GM10266 (cell line): ENCODE data around the gene MPC1.

ENCODE experiments used
- DNase-seq: peaks from one replicate; pipeline ENCODE4 v3.0.0; 2012; ENCODE audit errors: extremely low spot score
- CTCF ChIP-seq: IDR thresholded peaks from 2 replicates; pipeline ENCODE4 v1.5.1; 2012; ENCODE audit warnings: mild to moderate bottlenecking, low read depth; ENCODE audit not compliant: control insufficient read depth, insufficient read depth; ENCODE audit errors: missing control alignments

Gene MPC1

GRCh38 chr6:166413491-166413951, 30.8 kb upstream of the MPC1 start:
- no peak for TF ChIP-seq CTCF
- DNase-seq, result no peak

GRCh38 chr6:166412911-166413384, 30.2 kb upstream of the MPC1 start:
- no peak for DNase-seq
- no peak for TF ChIP-seq CTCF

- DNase-seq, result no peak
- no peak for TF ChIP-seq CTCF
Measured at GRCh38 chr6:166412156-166412910, 29.6 kb upstream of the MPC1 start.

- no peak for DNase-seq
- TF ChIP-seq CTCF, result no peak
Measured at GRCh38 chr6:166411721-166412151, 29.0 kb upstream of the MPC1 start.

GRCh38 chr6:166411271-166411670, 28.5 kb upstream of the MPC1 start:
- no peak for DNase-seq
- TF ChIP-seq CTCF, result no peak

GRCh38 chr6:166410426-166410935, 27.7 kb upstream of the MPC1 start:
- DNase-seq, result no peak
- no peak for TF ChIP-seq CTCF
